ENCODE data around the gene SCARB1. TPM values are rescaled to one million over a fixed set of nuclear protein-coding genes. Genes with fewer than 3 reads are reported as not detected.
"Not testable (repeated sequence)": the region's sequence is repeated elsewhere in the genome, so short reads cannot be mapped to it uniquely, and the experiment has no call there.

Gene SCARB1
- 24.3 and 28.7 TPM in 2 replicates for polyA plus RNA-seq (2014; cell fraction: cytosol; rRNA removed)
- 39.8 and 51.1 TPM in 2 replicates for polyA plus RNA-seq (2014; cell fraction: nucleus; rRNA removed)

- peak; percentile 78 for DNase-seq (ENCODE audit: low spot score)
These were observed at the start of gene SCARB1 for GRCh38 chr12:124863416-124864325. TSS of gene SCARB1 (minus strand) at chr12:124863864. CDS start at chr12:124863720, 144 bp downstream.

- not testable (repeated sequence) for DNase-seq (ENCODE audit: low spot score)
These were observed 49.0 kb upstream of the SCARB1 start for GRCh38 chr12:124912529-124913287.

- not testable (repeated sequence) for DNase-seq (ENCODE audit: low spot score)
These were observed 47.9 kb upstream of the SCARB1 start for GRCh38 chr12:124911521-124911920.

GRCh38 chr12:124910561-124911478 is 47.2 kb upstream of the SCARB1 start:
- DNase-seq (ENCODE audit: low spot score), result no peak

GRCh38 chr12:124909831-124910560 is 46.3 kb upstream of the SCARB1 start:
- DNase-seq (ENCODE audit: low spot score), result no peak

- peak; percentile 95 for DNase-seq (ENCODE audit: low spot score)
These were observed 43.1 kb upstream of the SCARB1 start for GRCh38 chr12:124906606-124907261.

- no peak for DNase-seq (ENCODE audit: low spot score)
These were observed 40.8 kb upstream of the SCARB1 start for GRCh38 chr12:124904306-124905098.

- no peak for DNase-seq (ENCODE audit: low spot score)
These were observed 39.3 kb upstream of the SCARB1 start for GRCh38 chr12:124902916-124903315.

- no peak for DNase-seq (ENCODE audit: low spot score)
These were observed 37.3 kb upstream of the SCARB1 start for GRCh38 chr12:124901003-124901402.

- not testable (repeated sequence) for DNase-seq (ENCODE audit: low spot score)
These were observed 36.7 kb upstream of the SCARB1 start for GRCh38 chr12:124900345-124900795.

- no peak for DNase-seq (ENCODE audit: low spot score)
These were observed 35.2 kb upstream of the SCARB1 start for GRCh38 chr12:124898923-124899294.

GRCh38 chr12:124898200-124898922 is 34.7 kb upstream of the SCARB1 start:
- no peak for DNase-seq (ENCODE audit: low spot score)

- DNase-seq (ENCODE audit: low spot score), result no peak
These were observed 32.8 kb upstream of the SCARB1 start for GRCh38 chr12:124896461-124896860.

GRCh38 chr12:124893792-124894516 is 30.3 kb upstream of the SCARB1 start:
- DNase-seq (ENCODE audit: low spot score), result no peak

GRCh38 chr12:124888260-124888659 is 24.6 kb upstream of the SCARB1 start:
- no peak for DNase-seq (ENCODE audit: low spot score)

GRCh38 chr12:124887766-124888165 is 24.1 kb upstream of the SCARB1 start:
- DNase-seq (ENCODE audit: low spot score), result not testable (repeated sequence)

GRCh38 chr12:124884587-124885438 is 21.1 kb upstream of the SCARB1 start:
- DNase-seq (ENCODE audit: low spot score), result no peak

Measured in SK-N-DZ (cell line).